ENCODE results near the gene CD2BP2. TPM values are rescaled to one million over a fixed set of nuclear protein-coding genes. Genes with fewer than 3 reads are reported as not detected.

The CD2BP2 gene
- total and polyA plus RNA-seq, 3 experiments from 2014 or later, result 27.2 to 89.5 (median 84.5) TPM

DNA sequence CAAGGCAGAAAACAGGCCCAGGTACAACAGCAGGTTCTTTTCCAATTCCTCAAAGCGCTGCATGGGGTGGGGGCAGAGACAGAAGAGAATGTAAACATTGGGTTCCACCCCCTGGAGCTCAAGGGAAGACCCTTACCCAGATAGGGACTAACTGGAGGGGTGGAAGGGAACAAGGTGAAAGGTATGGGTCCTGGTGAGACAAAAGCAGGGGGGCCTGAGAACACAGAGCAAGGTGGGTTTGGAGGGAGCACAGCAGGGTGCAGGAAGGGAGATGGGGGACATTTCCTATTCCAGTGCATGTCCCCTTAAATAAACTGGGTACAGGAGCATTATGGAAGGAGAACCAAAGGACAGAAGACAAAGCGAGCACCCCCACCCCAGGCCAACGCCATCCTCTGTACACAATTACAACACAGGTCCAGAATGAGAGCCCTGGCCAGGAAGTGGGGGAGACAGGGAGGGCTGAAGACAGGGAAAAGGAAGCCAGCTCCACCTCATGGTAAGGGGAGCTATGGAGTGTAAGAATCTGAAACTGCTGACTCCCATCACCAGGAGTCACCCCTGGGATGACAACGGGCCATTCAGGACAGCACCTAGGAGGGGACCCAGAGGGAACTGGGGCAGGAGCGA lies 2.1 kb upstream of the CD2BP2 start:
- no peak overlapping the region for H3K4me3 ChIP-seq (ENCODE audit: low read length)
- H3K4me3 Mint-ChIP-seq, result peak overlapping the region in 2 of 7 donors; percentile 33 to 76

DNA sequence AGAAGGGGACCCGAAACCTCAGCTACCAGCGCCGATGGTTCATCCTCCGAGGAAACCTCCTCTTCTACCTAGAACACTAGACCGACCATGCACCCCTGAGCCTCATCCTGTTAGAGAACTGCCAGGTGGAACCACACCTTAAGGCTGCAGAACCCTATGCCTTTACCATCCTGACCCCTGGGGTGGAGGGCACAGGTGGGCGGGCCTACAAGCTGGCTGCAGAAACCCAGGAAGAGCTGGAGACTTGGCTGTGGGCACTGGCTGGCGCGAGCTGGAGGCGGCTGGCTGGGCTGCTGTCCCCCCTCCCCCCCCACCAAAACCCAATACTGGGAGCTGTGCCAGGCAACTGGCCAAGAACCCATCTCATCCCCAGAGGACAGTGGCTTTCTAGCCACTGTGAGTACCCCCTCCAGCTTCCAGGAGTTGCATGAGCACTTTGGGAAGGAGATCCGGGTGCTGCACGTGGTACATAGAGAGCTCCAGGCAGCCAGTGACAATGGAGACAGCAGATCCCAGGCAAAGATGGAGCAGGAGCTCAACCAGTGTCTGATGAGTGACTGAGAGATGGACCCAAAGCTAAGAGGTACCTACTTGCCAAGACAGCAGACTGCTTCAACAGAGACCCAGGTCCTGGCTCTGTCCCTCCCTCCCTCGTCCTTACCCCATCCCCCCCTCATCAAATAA lies 1.4 kb upstream of the CD2BP2 start:
- Histone ChIP-seq H3K4me1 (ENCODE audit: insufficient read depth, low read length) (peaks cover 24% of the 10 kb centered on the region), H3K9me3 (ENCODE audit: low read length) (no peaks in the 10 kb centered on the region), H3K27me3 (ENCODE audit: insufficient read depth, low read length, poor library complexity, severe bottlenecking) (no peaks in the 10 kb centered on the region), H3K36me3 (ENCODE audit: insufficient read depth, low read length) (peaks cover 25% of the 10 kb centered on the region), H3K27ac (ENCODE audit: low read depth, low read length) (peak overlapping the region; percentile 95), H3K4me3 (ENCODE audit: low read length) (no peak overlapping the region)
- POLR2A ChIA-PET, result interaction anchor here (0.5 to 0.6 kb wide), 2 partner anchors 33 to 264 kb away, joined by 3 to 4 read pairs; no protein-coding TSS in a partner anchor
- Mint-ChIP-seq H3K4me1 (peaks cover 23 to 38% (median 24%) of the 10 kb centered on the region in 3 donors), H3K4me3 (peak overlapping the region; percentile 88 to 96 (median 95)), H3K9me3 (no peaks in the 10 kb centered on the region), H3K27me3 (no peaks in the 10 kb centered on the region), H3K27ac (peak overlapping the region; percentile 90 to 99 (median 96)), H3K36me3 (peaks cover 0 to 75% (median 4%) of the 10 kb centered on the region in 3 donors)
- CTCF ChIA-PET, result interaction anchor here (1.1 to 2.6 kb wide), 3 partner anchors 12 to 53 kb away, joined by 3 to 8 read pairs (median 5); partner anchors contain the start of gene TBC1D10B
- DNase-seq, result peak in 1 of 5 donors; percentile 47

More for the DNA sequence above, 2.1 kb upstream of the CD2BP2 start:
- ChIA-PET CTCF (interaction anchor here (1.1 to 2.6 kb wide), 3 partner anchors 12 to 52 kb away, joined by 3 to 8 read pairs (median 5); partner anchors contain the start of gene TBC1D10B), POLR2A (interaction anchor here (0.5 to 2.1 kb wide), 2 partner anchors 14 to 34 kb away, joined by 4 to 6 read pairs; no protein-coding TSS in a partner anchor)
- Mint-ChIP-seq H3K27me3 (no peaks in the 10 kb centered on the region), H3K9me3 (no peaks in the 10 kb centered on the region), H3K4me1 (peaks cover 23 to 36% (median 24%) of the 10 kb centered on the region in 3 donors), H3K36me3 (peaks cover 0 to 70% (median 5%) of the 10 kb centered on the region in 3 donors), H3K27ac (peak overlapping the region in 7 of 8 donors; percentile 22 to 95 (median 81))
- H3K36me3 ChIP-seq (ENCODE audit: insufficient read depth, low read length), result peaks cover 19% of the 10 kb centered on the region
- peak in 1 of 5 donors; percentile 38 for DNase-seq
- peaks cover 24% of the 10 kb centered on the region for H3K4me1 ChIP-seq (ENCODE audit: insufficient read depth, low read length)
- no peaks in the 10 kb centered on the region for H3K9me3 ChIP-seq (ENCODE audit: low read length)
- H3K27ac ChIP-seq (ENCODE audit: low read depth, low read length), result no peak overlapping the region
- H3K27me3 ChIP-seq (ENCODE audit: insufficient read depth, low read length, poor library complexity, severe bottlenecking), result no peaks in the 10 kb centered on the region

DNA sequence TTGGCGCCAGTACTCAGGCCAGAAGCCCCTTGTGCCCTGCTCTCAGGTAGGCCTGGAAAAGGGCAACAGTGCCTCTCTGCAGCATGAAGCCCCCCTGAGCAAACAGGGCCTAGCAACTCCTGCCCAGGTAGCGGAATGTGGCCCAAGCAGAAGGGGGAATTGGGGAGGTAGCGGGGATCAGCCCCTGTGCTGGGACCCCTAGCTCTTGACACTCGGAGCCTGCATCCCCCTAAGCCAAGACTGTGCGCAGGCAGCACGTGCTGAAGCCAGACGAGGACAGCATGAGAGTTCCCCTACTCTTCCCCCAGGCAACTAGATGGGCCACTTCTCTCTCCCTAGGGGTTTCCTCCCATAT lies 823 bp upstream of the CD2BP2 start:
- peaks cover 23 to 44% (median 25%) of the 10 kb centered on the region in 3 donors for H3K4me1 Mint-ChIP-seq
- peak overlapping the region; percentile 92 for H3K4me3 ChIP-seq (ENCODE audit: low read length)
- H3K36me3 Mint-ChIP-seq, result peaks cover 0 to 78% (median 4%) of the 10 kb centered on the region in 3 donors
- ChIA-PET CTCF (interaction anchor here (1.3 to 2.6 kb wide), 3 partner anchors 9 to 53 kb away, joined by 3 to 8 read pairs (median 5); partner anchors contain the start of gene TBC1D10B), POLR2A (no interaction called here)
- peaks cover 31% of the 10 kb centered on the region for H3K36me3 ChIP-seq (ENCODE audit: insufficient read depth, low read length)
- no peaks in the 10 kb centered on the region for H3K27me3 Mint-ChIP-seq
- peak overlapping the region; percentile 92 to 100 (median 98) for H3K27ac Mint-ChIP-seq
- H3K27me3 ChIP-seq (ENCODE audit: insufficient read depth, low read length, poor library complexity, severe bottlenecking), result no peaks in the 10 kb centered on the region
- DNase-seq, result peak in 1 of 5 donors; percentile 43
- peaks cover 24% of the 10 kb centered on the region for H3K4me1 ChIP-seq (ENCODE audit: insufficient read depth, low read length)
- no peaks in the 10 kb centered on the region for H3K9me3 Mint-ChIP-seq
- H3K9me3 ChIP-seq (ENCODE audit: low read length), result no peaks in the 10 kb centered on the region
- H3K4me3 Mint-ChIP-seq, result peak overlapping the region; percentile 88 to 96 (median 95)
- H3K27ac ChIP-seq (ENCODE audit: low read depth, low read length), result peak overlapping the region; percentile 95

DNA sequence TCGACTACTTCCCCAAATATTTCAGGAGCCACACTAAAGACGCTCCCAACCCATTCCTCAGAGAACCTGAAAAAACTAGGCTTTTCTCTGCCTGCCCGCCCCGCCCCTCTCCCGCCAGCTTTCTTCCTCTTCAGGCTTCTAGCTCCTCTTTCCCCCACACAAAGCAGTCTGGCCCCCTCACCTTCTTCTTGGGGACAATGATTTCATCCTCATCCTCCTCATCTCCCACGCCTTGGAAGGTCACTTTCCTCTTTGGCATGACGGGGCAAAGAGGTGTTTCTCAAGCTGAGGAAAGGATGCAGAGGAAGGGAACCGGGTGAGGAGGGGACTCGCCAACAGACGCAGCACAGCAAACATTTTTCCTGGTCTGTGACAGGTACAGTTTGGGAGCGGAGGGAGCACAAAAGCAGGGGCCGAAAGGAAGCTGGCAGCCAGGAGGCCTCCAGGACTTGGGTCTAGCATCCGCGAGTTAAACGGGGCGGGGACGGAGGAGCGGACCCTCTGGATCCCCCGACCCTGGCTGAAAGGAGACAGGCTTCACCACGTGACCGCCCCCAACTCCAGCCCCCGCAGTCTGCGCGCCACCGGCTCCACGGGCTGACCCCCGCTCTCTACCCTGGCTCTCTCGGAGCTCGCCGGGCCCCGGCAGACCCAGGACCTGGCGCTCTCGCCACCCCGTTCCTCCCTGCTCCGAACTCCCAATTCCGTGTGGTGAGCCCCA lies 525 bp downstream of the CD2BP2 start:
- ChIA-PET POLR2A (interaction anchor here (0.5 to 1.5 kb wide), 5 partner anchors 10 to 171 kb away, joined by 3 to 9 read pairs (median 5); partner anchors contain the start of genes CORO1A and TBC1D10B), CTCF (interaction anchor here (1.0 to 1.5 kb wide), 5 partner anchors 10 to 55 kb away, joined by 3 to 6 read pairs (median 4); partner anchors contain the start of genes SEPTIN1 and ZNF771)
- H3K27me3 ChIP-seq (ENCODE audit: insufficient read depth, low read length, poor library complexity, severe bottlenecking), result no peaks in the 10 kb centered on the region
- peak overlapping the region; percentile 92 for H3K4me3 ChIP-seq (ENCODE audit: low read length)
- no peaks in the 10 kb centered on the region for H3K9me3 ChIP-seq (ENCODE audit: low read length)
- peaks cover 32 to 55% (median 38%) of the 10 kb centered on the region in 3 donors for H3K4me1 Mint-ChIP-seq
- peaks cover 0 to 77% (median 5%) of the 10 kb centered on the region in 3 donors for H3K36me3 Mint-ChIP-seq
- peak overlapping the region; percentile 92 to 100 (median 98) for H3K27ac Mint-ChIP-seq
- H3K9me3 Mint-ChIP-seq, result no peaks in the 10 kb centered on the region
- peak overlapping the region; percentile 95 for H3K27ac ChIP-seq (ENCODE audit: low read depth, low read length)
- peak overlapping the region; percentile 88 to 96 (median 95) for H3K4me3 Mint-ChIP-seq
- H3K36me3 ChIP-seq (ENCODE audit: insufficient read depth, low read length), result peaks cover 39% of the 10 kb centered on the region
- DNase-seq, result peak in 1 of 5 donors; percentile 25
- H3K4me1 ChIP-seq (ENCODE audit: insufficient read depth, low read length), result peaks cover 27% of the 10 kb centered on the region
- H3K27me3 Mint-ChIP-seq, result no peaks in the 10 kb centered on the region

DNA sequence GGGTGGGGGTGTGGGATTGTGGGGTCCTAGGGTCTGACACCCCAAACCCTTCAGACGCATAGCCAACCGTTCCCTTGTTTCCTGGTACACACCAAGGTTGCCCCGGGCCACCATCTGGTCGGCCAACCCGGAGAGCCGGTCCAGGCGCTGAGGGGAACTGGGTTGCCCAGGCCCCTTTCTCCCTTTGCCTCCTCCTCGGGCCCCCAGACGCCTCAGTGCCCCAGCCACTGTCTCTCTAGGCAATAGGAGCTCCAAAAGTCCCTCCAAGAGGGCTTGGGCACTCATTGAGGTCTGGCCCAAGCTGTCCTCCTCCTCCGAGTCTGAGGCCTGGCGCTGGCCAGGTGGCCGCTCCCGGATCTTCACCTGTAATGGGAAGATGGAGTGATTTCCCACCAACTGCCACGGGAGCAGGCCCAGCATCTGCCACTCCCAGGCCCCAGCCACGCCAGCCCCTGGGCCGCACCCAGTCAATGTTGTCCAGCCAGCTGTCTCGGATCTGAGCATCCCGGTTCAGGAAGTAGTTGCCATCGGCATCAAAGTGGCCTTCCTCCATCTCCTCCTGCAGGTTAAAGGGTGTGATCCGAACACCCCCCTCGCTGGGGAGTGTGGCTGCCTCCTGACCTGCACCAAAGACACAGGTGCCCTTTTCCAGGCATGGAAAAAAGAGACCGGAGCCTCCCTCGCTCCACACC lies 1.5 kb downstream of the CD2BP2 start:
- Histone ChIP-seq H3K36me3 (ENCODE audit: insufficient read depth, low read length) (peaks cover 39% of the 10 kb centered on the region), H3K4me3 (ENCODE audit: low read length) (no peak overlapping the region), H3K27ac (ENCODE audit: low read depth, low read length) (peak overlapping the region; percentile 95), H3K4me1 (ENCODE audit: insufficient read depth, low read length) (peaks cover 27% of the 10 kb centered on the region), H3K9me3 (ENCODE audit: low read length) (no peaks in the 10 kb centered on the region), H3K27me3 (ENCODE audit: insufficient read depth, low read length, poor library complexity, severe bottlenecking) (no peaks in the 10 kb centered on the region)
- peak overlapping the region; percentile 14 to 96 (median 95) for H3K4me3 Mint-ChIP-seq
- CTCF ChIA-PET, result interaction anchor here (1.1 to 1.5 kb wide), 4 partner anchors 9 to 56 kb away, joined by 3 to 6 read pairs (median 4); partner anchors contain the start of gene ZNF771
- H3K27ac Mint-ChIP-seq, result peak overlapping the region in 5 of 8 donors; percentile 85 to 98 (median 94)
- no peaks in the 10 kb centered on the region for H3K27me3 Mint-ChIP-seq
- POLR2A ChIA-PET, result interaction anchor here (1.3 to 1.5 kb wide), 2 partner anchors 15 to 17 kb away, joined by 3 to 9 read pairs; partner anchors contain the start of gene TBC1D10B
- no peaks in the 10 kb centered on the region for H3K9me3 Mint-ChIP-seq
- DNase-seq, result no peak
- H3K36me3 Mint-ChIP-seq, result peaks cover 0 to 75% (median 5%) of the 10 kb centered on the region in 3 donors
- peaks cover 32 to 56% (median 40%) of the 10 kb centered on the region in 3 donors for H3K4me1 Mint-ChIP-seq

DNA sequence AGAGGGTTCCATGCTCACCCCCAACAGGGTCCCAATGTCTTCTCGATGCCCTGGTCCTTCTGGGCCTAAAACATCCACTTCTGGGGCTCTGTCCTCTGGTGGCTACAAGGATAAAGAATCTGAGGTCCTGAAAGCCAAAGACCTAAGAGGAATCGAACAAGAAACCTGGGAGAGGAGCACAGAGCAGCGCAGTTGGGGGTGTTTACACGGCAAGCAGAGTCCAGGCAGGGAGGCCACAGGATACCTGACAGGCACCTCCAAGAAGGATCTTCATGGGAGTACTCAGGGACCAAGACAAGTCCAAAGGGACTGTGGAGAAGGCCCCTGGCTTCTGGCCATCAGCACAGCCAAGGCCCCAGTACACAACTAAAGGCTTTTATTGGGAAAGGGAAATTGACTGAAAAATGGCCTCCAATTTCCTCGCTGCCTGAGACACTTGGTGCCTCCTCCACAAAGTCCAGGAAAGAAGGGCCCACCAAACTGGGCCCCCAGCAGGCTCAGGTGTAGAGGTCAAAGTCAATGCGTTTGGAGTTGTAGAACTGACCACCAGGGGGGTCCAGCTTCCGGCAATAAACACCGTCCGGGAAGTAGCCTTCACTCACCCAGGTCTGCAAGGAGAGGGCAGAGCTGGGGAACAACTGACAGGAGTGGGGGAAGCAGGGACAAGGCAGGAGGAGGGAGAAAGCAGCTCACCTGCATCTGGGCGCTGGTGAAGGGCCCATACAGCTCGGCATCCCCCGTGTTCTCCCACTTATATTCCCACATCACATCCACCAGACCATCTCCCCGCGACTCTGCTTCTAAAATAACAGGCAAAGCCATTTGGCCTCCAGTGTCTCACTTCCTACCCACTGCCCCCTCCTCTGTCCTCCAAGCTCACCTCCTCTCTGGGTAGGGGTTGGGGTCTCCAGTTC lies 2.4 kb downstream of the CD2BP2 start:
- peak overlapping the region; percentile 7 to 83 (median 48) for H3K4me3 Mint-ChIP-seq
- H3K36me3 Mint-ChIP-seq, result peaks cover 0 to 70% (median 3%) of the 10 kb centered on the region in 3 donors
- DNase-seq, result no peak
- H3K4me1 ChIP-seq (ENCODE audit: insufficient read depth, low read length), result peaks cover 27% of the 10 kb centered on the region
- no peaks in the 10 kb centered on the region for H3K27me3 ChIP-seq (ENCODE audit: insufficient read depth, low read length, poor library complexity, severe bottlenecking)
- H3K4me3 ChIP-seq (ENCODE audit: low read length), result no peak overlapping the region
- no peak overlapping the region for H3K27ac ChIP-seq (ENCODE audit: low read depth, low read length)
- no peaks in the 10 kb centered on the region for H3K27me3 Mint-ChIP-seq
- ChIA-PET CTCF (interaction anchor here (1.3 kb wide), 1 partner anchor 8 kb away, joined by 3 read pairs; no protein-coding TSS in a partner anchor), POLR2A (no interaction called here)
- H3K27ac Mint-ChIP-seq, result peak overlapping the region in 7 of 8 donors; percentile 12 to 94 (median 64)
- peaks cover 39% of the 10 kb centered on the region for H3K36me3 ChIP-seq (ENCODE audit: insufficient read depth, low read length)
- no peaks in the 10 kb centered on the region for H3K9me3 Mint-ChIP-seq
- no peaks in the 10 kb centered on the region for H3K9me3 ChIP-seq (ENCODE audit: low read length)
- H3K4me1 Mint-ChIP-seq, result peaks cover 32 to 56% (median 40%) of the 10 kb centered on the region in 3 donors
